HFF-Myc (cell line): ENCODE results near the gene INSC.

Source experiments
- DNase-seq: peaks from one replicate; pipeline ENCODE4 v3.0.0-alpha.2; 2011; ENCODE audit warnings: low read depth; ENCODE audit errors: extremely low read depth
- H3K4me3 ChIP-seq: replicated peaks from 2 replicates; pipeline ENCODE4 v1.5.1; 2011; ENCODE audit warnings: low read depth, mild to moderate bottlenecking, control low read depth, low read length
- CTCF ChIP-seq: IDR thresholded peaks from 2 replicates; pipeline ENCODE4 v1.5.1; 2012; ENCODE audit warnings: mild to moderate bottlenecking, low read depth, low read length, control low read depth; ENCODE audit errors: missing control alignments

Gene INSC

GRCh38 chr11:15189189-15189588 lies 74.5 kb downstream of the INSC start:
- DNase-seq: no peak
- TF ChIP-seq CTCF: no peak
- H3K4me3 ChIP-seq: no peak overlapping the region

- no peak overlapping the region for H3K4me3 ChIP-seq
- no peak for TF ChIP-seq CTCF
- DNase-seq: no peak
Measured at GRCh38 chr11:15189641-15190365, 75.1 kb downstream of the INSC start.

- H3K4me3 ChIP-seq: no peak overlapping the region
- TF ChIP-seq CTCF: no peak
- DNase-seq: no peak
Measured at GRCh38 chr11:15190611-15191010, 75.9 kb downstream of the INSC start.

GRCh38 chr11:15192005-15192556 lies 77.4 kb downstream of the INSC start:
- TF ChIP-seq CTCF: no peak
- no peak for DNase-seq
- no peak overlapping the region for H3K4me3 ChIP-seq

GRCh38 chr11:15194671-15195415 lies 80.1 kb downstream of the INSC start:
- no peak for DNase-seq
- no peak overlapping the region for H3K4me3 ChIP-seq
- no peak for TF ChIP-seq CTCF

GRCh38 chr11:15195454-15196200 lies 80.9 kb downstream of the INSC start:
- DNase-seq: no peak
- no peak overlapping the region for H3K4me3 ChIP-seq
- TF ChIP-seq CTCF: no peak
